NT2/D1 (cell line): ENCODE results near the gene TEX14.

Source experiments
- SUZ12 ChIP-seq: IDR thresholded peaks from 2 replicates; pipeline ENCODE4 v1.6.1; 2011; ENCODE audit not compliant: insufficient read length, insufficient read depth; ENCODE audit errors: extremely low read depth
- YY1 ChIP-seq: IDR thresholded peaks from 2 replicates; pipeline ENCODE4 v1.6.1; 2011; ENCODE audit not compliant: insufficient read length, insufficient read depth
- ZNF274 ChIP-seq: IDR thresholded peaks from 2 replicates; pipeline ENCODE4 v1.6.1; 2011; ENCODE audit warnings: mild to moderate bottlenecking, low read depth, low read length

- TF ChIP-seq ZNF274, result no peak
- TF ChIP-seq YY1, result no peak
- no peak for TF ChIP-seq SUZ12
Observed at GRCh38 chr17:58531122-58531521, 160.7 kb downstream of the TEX14 start.
